ENCODE data around the gene SFXN1.

- TF ChIP-seq CTCF (IDR thresholded peaks at IDR 0.05; ENCODE audit: low read depth, low read length, missing input control) (no peak), MAX (IDR thresholded peaks at IDR 0.05) (no peak), NR2F2 (IDR thresholded peaks at IDR 0.05) (no peak), HNF4G (IDR thresholded peaks at IDR 0.05) (no peak), RXRA (IDR thresholded peaks at IDR 0.05) (no peak), GABPA (IDR thresholded peaks at IDR 0.05 in 1 of 2, conservative IDR thresholded peaks at IDR 0.05 in 1 of 2) (no peak), RAD21 (IDR thresholded peaks at IDR 0.05) (no peak), REST (IDR thresholded peaks at IDR 0.05) (no peak), JUND (IDR thresholded peaks at IDR 0.05) (no peak)
These were observed 15.4 kb downstream of the SFXN1 start for GRCh38 chr5:175493726-175494125.

Data from liver (tissue), 3 donors.